T-helper 2 cell (primary cell): ENCODE results near the gene MXRA8.
A peak's percentile ranks its signal among the peaks of the same experiment; 100 is the strongest.
"Not testable (repeated sequence)": the region's sequence is repeated elsewhere in the genome, so short reads cannot be mapped to it uniquely, and the experiment has no call there.

Experiments
- DNase-seq, 5 experiments: peaks; one replicate each; pipeline versions ENCODE4 v3.0.0 to v3.0.0-alpha.2; 2012 to 2022

The MXRA8 gene

GRCh38 chr1:1391225-1391624, 32.9 kb upstream of the MXRA8 start:
- DNase-seq: no peak

GRCh38 chr1:1390675-1391074, 32.3 kb upstream of the MXRA8 start:
- DNase-seq: no peak

GRCh38 chr1:1388078-1388472, 29.7 kb upstream of the MXRA8 start:
- DNase-seq: peak in 1 of 5 experiments; percentile 32

GRCh38 chr1:1387098-1388077, 29.0 kb upstream of the MXRA8 start:
- DNase-seq: no peak

- no peak for DNase-seq
Measured at GRCh38 chr1:1385931-1386330, 27.6 kb upstream of the MXRA8 start.

- DNase-seq: not testable (repeated sequence)
Measured at GRCh38 chr1:1385339-1385738, 27.0 kb upstream of the MXRA8 start.

GRCh38 chr1:1381294-1381693, 22.9 kb upstream of the MXRA8 start:
- DNase-seq: no peak

- no peak for DNase-seq
Measured at GRCh38 chr1:1380860-1381259, 22.5 kb upstream of the MXRA8 start.

- DNase-seq: no peak
Measured at GRCh38 chr1:1377540-1378205, 19.3 kb upstream of the MXRA8 start.

GRCh38 chr1:1376551-1377226, 18.3 kb upstream of the MXRA8 start:
- DNase-seq: no peak

GRCh38 chr1:1374929-1375662, 16.7 kb upstream of the MXRA8 start, which contains the start of gene AURKAIP1:
Gene AURKAIP1 (minus strand): TSS chr1:1375207. CDS start chr1:1374756, 451 bp downstream.
- DNase-seq: peak; percentile 80 to 100 (median 92)

GRCh38 chr1:1374589-1374928, 16.2 kb upstream of the MXRA8 start:
- no peak for DNase-seq

- no peak for DNase-seq
Measured at GRCh38 chr1:1373815-1374588, 15.6 kb upstream of the MXRA8 start.

- DNase-seq: no peak
Measured at GRCh38 chr1:1373051-1373814, 14.9 kb upstream of the MXRA8 start.

- DNase-seq: peak; percentile 58 to 71 (median 64)
Measured at GRCh38 chr1:1371746-1372711, 13.7 kb upstream of the MXRA8 start.

GRCh38 chr1:1371364-1371745, 13.0 kb upstream of the MXRA8 start:
- peak in 4 of 5 experiments; percentile 51 to 93 (median 86) for DNase-seq

GRCh38 chr1:1370771-1371300, 12.5 kb upstream of the MXRA8 start:
- DNase-seq: no peak

- not testable (repeated sequence) for DNase-seq
Measured at GRCh38 chr1:1370094-1370493, 11.7 kb upstream of the MXRA8 start.

GRCh38 chr1:1367315-1367714, 9.0 kb upstream of the MXRA8 start:
- peak in 1 of 5 experiments; percentile 48 for DNase-seq
